HG03060 (cell line): ENCODE results near the gene EYA4.

Source experiments
- ATAC-seq: cut with Tn5 transposase; IDR thresholded peaks from one replicate; pipeline ENCODE4 v1.9.1; 2021; ENCODE audit warnings: low read depth, moderate number of reproducible peaks; ENCODE audit not compliant: unreplicated experiment

Gene EYA4

DNA sequence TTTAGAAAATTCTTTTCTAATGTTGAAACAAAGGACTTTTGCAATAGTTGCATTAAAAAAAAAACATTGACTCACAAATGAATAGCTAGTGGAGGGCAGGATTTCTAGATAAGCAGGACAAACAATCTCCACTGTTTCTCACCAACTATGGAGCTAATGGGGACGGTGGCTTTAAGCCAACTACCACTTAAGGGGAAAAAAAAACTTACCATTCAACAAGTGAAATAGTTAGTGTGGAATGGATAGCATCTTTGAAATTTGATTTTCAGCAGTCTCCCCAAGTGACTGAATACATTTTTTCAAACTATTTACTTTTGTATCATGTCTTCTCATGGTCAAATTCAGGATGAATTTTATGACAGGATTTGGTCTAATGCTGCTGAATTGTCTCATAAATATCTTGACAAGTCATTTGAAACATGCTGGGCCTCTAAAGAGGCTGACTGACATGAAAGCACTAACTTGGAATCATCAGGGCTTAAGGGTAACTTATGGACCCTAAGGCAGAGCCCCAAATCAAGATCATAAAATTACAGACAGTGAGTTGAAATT is 100.5 kb downstream of the EYA4 start:
- ATAC-seq, result no peak

DNA sequence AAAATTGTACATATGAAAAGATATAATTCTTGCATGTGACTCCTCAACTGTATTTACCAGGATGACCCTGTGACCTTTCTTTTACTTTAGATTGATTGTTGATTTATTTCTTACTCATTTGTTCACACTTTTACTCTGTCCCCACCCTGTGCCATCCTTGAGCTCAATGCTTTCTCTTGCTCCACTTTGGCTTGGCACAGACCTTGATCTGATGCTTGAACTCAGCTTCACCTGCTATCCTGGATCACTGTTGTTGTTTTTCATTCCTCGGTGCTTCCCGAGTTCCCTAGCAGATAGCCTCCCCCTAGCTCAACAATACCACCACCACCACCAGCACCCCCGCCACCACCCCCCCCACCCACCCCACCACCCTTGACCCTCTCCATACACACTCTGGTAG is 102.1 kb downstream of the EYA4 start:
- ATAC-seq, result no peak

- ATAC-seq, result no peak
These were observed 107.7 kb downstream of the EYA4 start for GRCh38 chr6:133348846-133349245.

DNA sequence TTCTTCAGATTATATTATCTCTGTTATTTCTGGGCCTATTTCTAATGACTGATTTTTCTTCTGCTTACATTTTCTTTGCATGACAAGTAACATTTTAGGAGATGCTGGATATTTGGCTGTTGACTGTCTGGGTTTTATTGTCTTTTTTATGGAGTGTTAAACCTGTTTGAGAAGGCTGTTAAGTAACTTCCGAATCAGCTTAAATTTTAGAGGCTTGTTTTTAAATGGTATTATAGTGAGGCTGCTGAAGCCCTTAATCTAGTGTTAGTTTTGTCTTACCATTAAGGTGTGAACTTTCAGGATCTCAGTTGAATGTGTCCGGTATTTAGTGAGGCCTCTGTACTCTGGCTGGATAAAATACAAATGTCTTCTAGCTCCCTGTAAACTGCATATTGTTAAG is 109.8 kb downstream of the EYA4 start:
- ATAC-seq, result no peak

DNA sequence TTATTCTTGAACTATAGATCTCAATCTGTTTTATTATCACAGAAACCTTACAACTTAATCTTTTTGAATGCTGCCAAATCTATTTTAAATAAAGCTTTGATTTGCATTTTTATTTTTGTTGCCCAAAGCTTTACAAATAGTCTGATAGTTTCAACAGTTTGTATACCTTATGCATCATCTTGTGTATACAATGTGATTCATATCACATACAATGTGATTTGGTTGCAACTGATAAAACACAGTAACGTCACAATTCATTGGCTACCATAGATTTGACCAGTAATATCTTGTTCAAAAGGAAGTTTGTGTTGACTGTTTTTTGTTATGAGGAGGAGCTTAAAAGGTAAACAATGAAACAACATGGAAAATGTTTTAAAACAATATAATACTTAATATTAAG is 110.9 kb downstream of the EYA4 start:
- ATAC-seq, result no peak

GRCh38 chr6:133353061-133353460 is 111.9 kb downstream of the EYA4 start:
- no peak for ATAC-seq

DNA sequence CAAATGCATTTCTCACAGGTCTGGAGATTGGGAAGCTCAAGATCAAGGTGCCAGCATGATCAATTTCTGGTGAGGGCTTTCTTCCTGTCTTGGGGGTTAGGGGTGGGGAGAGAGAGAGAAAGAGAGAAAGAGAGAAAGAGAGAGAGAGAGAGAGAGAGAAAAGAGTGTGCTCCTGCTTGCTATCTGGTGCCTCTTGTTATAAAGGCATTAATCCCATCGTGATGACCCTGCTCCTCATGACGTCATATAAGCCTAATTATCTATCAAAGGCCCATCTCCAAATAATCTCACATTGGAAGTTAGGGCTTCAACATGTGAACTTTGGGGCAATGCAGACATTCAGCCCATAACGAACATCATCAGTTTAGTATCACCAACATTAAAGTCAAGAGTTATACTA is 114.8 kb downstream of the EYA4 start:
- ATAC-seq, result no peak

- ATAC-seq, result no peak
These were observed 117.5 kb downstream of the EYA4 start for GRCh38 chr6:133358574-133359150.

GRCh38 chr6:133359256-133359655 is 118.1 kb downstream of the EYA4 start:
- ATAC-seq, result no peak

DNA sequence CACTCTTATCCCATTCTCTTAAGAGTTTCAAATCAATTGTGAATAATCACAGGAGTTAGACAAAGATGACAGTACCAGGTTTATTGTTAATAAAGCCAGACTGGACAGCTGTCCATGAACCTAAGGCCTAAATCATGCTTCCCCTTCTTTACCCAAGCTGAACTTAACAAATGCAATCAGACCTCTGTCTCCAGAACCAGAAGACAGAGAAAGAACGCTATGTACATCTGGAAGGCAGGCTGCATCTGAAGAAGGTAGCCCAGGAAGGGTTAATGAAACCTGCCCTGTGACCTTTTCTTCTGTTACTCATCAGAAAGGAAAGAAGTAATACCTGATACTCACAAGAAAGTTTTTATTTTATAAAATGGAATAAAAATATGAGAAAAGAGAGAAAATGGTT is 118.6 kb downstream of the EYA4 start:
- ATAC-seq, result no peak

DNA sequence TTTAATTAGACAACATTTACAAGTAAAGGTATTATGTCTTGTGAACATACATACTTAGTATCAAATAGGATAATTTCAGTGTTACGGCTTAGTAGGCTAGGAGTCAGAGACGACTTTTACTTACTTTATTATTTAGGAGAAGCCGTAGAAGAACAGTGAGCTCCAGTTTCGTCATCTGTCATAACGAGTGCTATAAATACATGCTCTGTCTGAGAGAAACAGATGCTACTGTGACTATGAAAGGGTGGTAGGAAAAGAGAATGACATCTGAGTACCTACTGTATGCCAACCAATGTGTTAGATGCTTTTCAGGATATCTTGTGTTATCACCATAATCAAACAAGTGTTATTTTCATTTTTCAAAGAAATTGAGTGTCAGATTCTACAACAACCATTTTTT is 119.0 kb downstream of the EYA4 start:
- no peak for ATAC-seq

GRCh38 chr6:133362813-133363212 is 121.7 kb downstream of the EYA4 start:
- no peak for ATAC-seq

DNA sequence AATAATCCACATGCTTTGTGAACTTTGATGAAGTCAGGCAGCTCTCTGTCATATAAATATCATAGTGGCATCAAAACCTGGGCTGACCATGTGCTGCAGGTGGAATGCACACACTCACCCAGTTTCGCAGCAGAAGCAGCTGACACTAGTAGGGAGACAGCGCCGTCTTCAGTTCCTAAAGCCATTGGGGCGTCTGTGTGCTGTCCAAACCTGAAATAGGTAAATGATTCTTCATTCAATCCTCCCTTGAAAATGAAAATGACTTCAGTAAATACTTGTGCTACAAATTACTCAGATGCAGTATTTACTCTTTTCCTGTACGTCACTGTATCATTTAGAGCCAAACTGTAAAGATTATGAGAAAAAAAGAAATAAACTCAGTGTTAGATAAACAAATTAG is 127.5 kb downstream of the EYA4 start:
- no peak for ATAC-seq

DNA sequence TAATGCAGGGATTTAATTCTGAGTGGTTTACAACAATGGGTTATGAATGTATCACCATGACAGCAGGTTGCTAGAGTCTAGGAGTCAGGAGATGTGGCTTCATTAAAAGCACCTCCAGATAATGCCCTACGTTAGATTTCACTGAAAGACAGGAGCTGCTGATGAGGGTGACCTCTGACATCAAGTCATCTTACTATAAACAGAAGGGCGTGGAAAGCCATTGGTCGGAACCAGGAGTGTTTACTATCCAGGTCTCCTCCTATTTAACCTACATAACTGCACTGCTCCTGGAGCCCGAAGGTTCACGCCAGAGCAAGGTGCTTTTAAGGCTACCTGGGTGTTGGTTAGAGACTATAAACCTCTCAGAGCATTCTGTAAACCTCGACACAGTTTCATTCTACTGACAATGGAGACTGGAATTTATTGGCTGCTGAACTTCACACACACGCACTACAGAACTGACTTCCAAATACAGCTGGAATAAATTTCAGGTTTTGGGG is 128.7 kb downstream of the EYA4 start:
- no peak for ATAC-seq

DNA sequence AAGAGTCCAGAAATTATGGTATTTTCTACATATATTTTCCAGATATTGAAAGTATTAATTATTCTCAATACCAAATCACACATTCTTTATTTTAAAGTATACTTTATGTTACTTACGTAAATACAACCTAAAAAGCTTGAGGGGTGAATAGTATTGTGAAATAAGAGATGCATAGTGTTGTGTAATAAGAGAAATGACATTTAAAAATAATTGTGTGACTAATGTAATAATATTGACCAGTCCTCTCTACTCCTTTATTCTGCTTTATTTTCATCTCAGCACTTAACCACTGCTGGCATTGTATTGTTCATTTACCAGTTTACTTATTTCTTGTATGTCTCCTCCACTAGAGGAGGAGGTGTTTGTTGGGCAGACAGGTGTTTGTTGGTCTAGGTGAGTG is 135.6 kb downstream of the EYA4 start:
- ATAC-seq, result no peak

DNA sequence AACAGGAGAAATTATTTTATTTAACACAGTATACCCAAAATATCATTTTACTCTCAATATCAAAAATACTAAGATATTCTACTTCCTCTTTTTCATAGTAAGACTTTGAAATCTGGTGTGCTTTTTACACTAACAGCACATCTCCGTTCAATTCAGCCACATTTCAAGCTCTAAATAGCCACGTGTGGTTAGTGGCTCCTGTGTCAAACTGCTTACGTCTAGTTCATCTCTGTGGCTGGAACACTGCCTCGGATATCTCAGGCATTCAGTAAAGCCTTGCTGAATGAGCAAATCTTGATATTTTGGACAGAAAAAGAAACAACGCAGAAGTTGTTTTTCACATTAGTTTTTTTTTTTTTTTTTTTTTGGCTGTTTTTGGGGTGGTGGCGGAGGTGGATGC is 136.1 kb downstream of the EYA4 start:
- no peak for ATAC-seq

GRCh38 chr6:133380047-133380446 is 138.9 kb downstream of the EYA4 start:
- no peak for ATAC-seq

DNA sequence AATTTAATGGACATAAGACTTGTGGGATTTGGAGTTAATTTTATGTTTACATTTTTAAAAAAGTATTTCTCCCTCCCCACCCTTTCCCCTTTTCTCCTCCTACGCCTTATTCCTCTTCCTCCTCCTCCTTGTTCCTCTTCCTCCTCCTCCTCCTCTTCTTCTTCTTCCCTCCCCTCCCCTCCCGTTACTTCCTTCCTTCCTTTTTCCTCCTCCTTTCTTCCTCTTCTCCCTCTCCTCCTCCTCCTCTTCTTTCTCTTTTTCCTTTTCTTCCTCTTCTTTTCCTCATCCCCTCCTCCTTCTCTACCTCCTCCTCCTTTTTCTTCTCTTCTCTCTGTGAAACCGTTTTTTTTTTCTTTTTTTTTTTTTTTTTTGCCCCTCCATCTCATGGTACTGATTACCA is 139.6 kb downstream of the EYA4 start:
- ATAC-seq, result no peak

DNA sequence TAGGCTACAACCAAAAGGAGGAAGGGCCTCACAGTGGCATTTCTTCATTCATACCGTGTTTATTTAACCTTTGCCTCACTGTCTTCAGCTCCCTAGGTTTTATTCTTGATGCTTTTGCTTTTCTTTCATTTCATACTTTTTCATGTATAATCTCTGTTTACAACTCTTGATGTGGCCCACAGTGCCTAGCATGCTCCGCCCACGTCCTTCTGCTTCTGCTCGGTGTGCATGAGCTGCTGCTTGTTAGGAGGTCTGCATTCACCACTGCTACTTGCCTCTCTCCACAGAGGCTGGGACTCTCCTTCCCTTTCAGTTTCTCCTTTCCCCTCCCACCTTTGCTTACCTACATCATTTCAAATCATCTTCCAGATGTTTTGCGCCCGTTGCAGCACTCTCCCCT is 147.6 kb downstream of the EYA4 start:
- no peak for ATAC-seq

DNA sequence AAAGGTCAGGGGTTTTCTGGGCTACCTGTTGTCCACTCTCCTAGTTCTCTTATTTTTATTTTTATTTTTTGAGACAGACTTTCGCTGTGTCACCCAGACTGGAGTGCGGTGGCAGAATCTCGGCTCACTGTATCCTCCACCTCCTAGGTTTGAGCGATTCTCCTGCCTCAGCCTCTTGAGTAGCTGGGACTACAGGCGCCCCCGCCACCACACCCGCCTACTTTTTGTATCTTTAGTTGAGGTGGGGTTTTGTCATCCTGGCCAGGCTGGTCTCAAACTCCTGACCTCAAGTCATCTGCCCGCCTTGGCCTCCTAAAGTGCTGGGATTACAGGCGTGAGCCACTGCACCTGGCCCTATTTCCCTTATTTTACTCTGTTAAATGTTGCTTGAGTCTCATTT is 149.0 kb downstream of the EYA4 start:
- no peak for ATAC-seq

DNA sequence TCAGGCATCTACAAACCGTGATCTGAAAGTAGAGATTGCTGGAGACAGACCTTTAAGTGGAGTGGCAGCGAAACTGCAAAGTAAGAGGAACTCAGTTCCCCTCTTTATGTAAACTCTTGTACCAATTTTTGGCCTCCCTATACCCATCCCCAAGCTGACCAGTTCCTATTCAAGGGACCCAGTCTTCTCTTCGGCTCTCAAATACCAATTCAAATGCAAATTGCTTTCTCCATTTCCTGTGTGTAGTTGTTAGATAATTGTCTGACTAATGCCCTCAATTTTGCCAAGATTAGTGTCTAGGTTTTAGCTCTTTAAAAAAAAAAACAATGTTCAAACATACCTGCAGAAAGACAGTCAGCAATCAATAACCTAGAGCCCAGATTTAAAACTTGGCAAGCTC is 150.9 kb downstream of the EYA4 start:
- no peak for ATAC-seq

DNA sequence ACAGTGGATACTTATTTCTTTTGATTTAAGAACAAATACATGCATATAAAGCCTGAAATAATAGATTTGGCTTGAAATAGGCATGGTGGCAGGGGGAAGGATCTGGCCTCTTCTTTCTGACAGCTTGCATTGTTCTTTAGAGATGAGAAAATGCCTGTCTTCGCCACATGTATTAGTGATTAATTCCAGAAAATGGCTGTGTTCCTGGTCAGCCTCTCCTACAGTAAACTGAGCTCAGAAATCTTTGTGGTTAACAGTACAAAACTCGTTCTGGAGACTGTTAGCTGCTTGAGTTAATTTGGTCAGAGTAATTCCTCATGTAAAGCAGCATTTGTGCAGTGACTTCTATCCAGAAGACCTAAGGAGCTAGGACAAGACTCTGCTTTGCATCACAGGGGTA is 151.5 kb downstream of the EYA4 start:
- no peak for ATAC-seq

DNA sequence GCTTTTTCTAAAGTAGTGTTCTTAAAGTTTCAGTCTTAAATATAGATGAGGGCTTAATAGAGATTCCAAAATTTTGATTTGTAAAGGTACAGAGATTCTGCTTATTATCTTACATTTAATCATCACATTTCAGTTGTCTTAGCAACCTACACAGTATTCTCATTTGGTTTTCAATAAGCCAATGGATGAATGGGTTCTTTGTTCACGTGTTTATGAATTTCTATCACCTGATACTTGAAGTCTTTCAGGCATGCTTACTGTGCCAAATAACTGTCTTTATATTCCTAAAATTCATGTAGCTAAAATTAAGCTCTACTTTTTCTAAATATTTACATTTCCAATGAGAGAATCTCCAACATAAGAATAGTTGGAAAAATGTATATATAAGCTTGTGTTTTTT is 152.7 kb downstream of the EYA4 start:
- no peak for ATAC-seq
